Stimulated activated CD8-positive, alpha-beta memory T cell treated with anti-CD3 and anti-CD28 coated beads, Interleukin-4, amount 100 ng/mL, for 24 hours (primary cell): ENCODE data around the gene HNF1B.

Experiments
- DNase-seq: peaks from one replicate; pipeline ENCODE4 v3.0.0-alpha.2; 2020; ENCODE audit warnings: low read depth

Gene HNF1B

DNA sequence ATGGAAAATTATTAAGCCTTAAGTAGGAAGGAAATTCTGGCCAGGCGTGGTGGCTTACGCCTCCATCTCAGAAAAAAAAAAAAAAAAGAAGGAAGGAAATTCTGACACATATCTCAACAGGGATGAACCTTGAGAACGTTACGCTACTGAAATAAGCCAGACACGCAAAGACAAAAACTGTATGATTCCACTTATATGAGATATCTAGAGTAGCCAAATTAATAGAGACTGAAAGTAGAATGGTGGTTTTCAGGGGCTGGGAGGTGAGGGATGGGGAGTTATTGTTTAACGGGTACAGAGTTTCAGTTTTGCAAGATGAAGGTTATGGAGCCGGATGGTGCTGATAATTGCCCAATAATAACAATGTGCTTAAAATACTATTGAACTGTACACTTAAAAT is 16.2 kb upstream of the HNF1B start:
- DNase-seq, result no peak

DNA sequence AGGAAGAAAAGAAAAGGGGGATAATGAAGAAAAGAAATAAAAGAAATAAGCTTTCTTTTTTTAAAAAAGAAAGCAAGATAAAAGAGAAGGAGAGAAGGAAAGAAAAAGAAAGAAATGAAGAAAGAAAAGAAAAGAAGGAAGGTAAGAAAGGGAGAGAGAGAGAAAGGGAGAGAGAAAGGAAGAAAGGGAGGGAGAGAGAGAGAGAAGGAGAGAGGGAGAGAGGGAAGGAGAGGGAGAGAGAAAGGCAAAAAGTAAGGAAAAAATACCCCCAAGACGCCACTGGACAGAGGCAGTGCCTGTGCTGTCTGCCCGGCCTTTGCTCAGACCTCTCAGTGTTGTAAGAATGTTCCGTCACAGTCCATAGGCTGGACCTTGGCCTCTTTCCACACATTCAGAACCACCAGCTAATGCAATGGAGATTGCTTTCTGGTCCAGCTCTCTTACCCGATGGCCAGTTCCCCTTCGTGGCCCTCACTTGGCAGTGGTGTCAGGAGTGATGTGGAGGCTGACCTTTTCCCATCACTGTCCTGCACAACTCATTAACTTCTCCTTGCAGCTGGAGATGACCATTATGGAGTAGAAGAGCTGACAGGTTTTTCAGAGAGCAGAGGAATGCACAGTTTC is 14.3 kb upstream of the HNF1B start:
- DNase-seq, result no peak

DNA sequence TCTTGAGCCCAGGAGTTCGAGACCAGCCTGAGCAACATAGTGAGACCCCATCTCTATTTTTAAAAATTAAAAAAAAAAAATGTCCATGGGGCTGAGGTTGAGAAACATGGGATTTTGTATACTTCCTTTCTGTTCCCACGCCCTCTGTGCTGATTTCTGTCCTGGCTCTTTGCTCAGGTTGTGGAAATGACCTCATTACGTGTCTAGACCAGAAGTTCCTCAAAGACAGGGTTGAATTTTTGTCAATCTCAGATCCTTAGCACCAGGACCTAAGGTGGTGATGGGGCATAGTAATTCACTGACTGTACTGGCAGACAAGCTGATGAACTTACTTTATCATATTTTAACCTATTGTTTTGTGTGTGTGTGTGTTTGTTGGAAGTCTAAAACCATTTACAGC is 11.2 kb upstream of the HNF1B start:
- no peak for DNase-seq

DNA sequence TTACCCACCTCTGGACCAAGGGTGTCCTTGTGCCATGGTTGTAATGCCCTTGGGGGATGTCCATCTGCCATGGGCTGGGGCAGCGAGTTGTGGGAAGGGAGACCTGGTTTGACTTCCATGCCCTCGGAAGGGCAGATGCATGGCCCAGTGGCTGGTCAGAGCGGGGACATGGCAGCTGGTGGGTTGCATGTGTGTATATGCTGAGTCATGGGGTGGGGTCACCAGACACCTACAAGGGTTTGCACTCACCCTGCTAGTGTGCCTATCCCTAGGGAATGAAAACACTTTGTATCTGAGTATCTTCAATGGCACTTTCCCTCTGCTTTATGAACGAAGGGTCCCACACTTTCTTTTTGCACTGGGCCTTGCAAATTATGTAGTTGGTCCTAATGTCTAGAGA is 10.6 kb upstream of the HNF1B start:
- DNase-seq, result no peak

DNA sequence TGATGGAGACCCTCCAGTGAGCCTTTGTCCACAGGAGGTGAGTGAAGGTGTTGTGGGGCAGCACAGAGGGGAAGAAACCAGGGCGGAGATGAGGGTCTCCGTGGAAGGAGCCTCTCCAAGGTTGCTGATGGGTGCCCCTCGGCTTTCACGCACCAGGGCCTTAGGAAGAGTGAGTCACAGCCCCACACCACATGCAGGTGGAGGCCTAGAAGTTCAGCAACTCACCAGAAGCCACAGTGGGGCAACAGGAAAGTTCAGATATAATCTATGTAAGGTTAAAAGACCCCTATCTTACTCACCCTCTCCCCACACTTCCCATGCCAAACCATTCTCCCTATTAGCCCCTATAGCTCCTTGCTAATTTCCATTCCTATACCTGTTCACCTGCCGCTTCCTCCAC is 9.5 kb upstream of the HNF1B start:
- DNase-seq, result no peak

DNA sequence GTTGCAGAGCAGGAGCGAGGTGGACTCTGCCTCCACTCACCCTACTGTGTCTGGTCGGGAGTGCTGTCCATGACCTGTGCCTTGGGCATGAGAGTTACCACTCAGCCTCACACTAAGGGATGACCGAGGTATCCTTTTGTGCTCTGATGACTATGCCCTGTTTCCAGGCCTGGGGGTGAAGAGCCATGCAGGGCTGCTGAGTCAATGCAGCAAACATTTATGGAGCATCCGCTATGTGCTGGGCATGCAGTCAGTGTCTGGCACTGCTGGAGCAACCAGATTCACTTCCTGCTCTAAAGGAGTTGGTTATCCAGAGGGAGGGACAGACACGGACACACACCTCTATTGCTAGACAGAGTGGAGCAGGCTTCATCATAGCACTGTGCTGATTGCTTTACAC is 7.6 kb upstream of the HNF1B start:
- no peak for DNase-seq

DNA sequence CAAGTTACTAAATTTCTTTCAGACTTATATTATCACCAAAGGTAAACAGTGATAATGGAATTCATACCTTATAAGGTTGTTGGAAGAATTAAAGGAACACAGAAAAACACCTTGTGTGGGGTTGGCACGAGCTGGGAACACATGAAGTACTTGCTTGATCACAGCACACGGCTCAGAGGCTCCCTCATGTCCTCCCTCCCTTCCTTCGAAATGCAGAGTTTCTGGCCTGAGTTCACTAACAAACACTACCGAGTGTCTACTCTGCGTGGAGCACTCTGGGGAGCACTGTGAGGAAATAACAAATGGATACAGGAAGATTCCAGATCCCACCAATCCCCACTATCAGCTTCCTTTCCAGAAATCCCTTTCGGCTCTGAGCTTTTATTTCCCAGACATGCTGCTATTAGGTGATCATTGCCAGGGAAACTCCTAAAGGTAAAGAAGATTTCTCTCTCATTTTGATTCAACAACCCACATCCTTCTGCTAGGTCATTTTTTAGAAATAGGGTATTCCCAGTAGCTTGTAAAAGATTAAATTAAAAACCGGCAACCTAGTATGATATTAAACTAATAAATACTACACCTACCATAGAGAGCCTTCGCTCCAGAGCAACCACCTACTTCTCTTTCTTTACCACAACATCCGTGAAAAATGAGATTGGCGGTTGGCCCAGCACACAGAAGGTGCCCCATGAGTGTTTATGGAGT is 6.1 kb upstream of the HNF1B start:
- no peak for DNase-seq

DNA sequence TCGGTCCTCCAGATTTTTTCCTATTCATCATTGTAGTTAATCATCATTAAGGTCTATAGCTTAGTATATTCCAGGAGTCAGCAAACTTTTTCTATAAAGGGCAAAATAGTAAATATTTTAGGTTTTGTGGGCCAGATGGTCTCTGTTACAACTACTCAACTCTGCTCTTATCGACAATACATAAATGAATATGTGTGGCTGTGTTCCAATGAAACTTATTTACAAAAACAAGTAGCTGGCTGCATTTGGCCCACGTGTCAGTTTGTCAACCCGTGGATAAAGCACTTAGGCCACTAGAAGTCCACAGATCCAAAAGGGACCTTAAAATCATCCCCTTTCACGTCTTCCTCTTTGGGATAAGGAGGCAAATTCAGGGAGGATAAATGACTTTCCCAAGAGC is 5.4 kb upstream of the HNF1B start:
- no peak for DNase-seq

DNA sequence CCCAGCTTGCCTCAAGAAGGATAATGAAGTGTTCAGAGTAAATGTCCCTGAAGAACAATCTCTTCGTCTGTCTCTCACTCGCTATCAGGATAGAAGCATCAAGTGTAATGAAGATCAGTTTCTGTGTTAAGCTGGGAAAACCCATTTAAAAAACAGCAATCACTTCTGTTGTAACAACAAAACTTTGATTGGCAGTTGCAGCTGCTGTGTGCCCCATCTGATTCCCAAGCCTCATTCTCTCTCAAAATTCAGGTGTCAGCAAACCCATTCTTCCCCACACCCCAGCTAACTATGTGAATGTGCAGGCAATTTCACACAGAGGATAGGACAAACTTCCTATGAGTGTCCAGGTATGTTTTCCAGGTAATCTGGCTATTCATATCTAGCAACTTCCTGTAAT is 2.4 kb upstream of the HNF1B start:
- no peak for DNase-seq

DNA sequence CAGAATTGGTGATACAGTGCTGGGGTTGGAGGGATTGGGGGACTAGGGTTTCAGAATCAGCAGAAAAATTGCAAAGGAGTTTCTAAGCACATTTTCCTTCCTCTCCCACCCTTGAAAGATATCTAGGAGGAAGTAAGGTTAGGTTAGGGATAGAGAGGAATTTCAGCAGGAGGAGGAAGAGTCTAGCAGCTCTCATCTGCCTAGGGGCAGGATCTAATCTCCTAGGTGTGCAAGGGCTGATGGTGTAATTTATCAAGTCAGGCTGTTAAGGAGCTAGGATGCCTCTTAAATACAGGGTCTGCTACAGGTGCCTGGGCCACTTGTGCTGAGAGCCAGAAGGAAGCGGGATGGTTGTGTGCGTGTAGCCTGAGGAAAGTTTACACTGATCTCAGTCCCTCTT is 1.8 kb upstream of the HNF1B start:
- no peak for DNase-seq

DNA sequence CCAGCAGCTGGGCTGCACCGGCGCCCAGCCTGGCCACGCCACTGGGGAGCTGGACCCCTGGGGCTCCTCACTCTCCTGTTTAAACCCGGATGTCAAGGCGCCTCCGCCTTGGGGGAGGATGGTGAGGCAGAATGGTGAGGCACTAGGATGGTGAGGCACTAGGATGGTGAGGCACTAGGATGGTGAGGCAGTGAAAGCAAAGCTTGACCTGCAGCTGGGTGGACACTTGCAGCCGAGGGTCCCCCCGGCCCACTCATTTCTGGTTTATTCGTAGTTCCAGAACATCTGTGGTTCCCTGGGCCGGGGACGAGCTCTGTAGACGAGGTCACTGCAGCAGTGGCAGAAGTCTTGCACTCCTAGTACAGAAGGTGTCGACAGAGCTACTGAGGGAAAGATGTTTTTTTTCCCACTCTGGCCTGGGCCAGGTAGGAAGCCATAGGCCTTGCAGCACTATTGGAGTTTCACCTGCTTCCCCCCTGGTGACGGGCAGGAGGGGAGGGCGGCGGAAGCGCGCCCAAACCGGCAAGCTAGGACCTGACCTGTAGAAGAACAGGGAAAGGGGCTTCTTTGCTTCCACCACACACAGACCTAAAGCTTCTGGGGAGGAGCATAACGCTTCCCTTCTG is 1.1 kb upstream of the HNF1B start:
- DNase-seq, result no peak

DNA sequence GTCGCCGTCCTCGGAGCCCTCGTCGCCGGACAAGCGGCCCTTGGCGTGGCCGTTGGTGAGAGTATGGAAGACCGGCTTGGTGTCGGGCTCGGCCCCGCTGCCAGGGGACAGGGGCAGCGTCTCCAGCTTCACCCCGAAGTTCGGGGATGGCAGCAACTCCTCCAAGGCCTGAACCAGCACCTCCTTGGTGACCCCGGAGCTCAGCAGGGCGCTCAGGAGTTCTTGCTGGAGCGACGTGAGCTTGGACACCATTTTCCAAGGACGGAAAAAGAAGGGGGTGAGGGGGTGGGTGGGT is 279 bp downstream of the HNF1B start:
- DNase-seq, result no peak

DNA sequence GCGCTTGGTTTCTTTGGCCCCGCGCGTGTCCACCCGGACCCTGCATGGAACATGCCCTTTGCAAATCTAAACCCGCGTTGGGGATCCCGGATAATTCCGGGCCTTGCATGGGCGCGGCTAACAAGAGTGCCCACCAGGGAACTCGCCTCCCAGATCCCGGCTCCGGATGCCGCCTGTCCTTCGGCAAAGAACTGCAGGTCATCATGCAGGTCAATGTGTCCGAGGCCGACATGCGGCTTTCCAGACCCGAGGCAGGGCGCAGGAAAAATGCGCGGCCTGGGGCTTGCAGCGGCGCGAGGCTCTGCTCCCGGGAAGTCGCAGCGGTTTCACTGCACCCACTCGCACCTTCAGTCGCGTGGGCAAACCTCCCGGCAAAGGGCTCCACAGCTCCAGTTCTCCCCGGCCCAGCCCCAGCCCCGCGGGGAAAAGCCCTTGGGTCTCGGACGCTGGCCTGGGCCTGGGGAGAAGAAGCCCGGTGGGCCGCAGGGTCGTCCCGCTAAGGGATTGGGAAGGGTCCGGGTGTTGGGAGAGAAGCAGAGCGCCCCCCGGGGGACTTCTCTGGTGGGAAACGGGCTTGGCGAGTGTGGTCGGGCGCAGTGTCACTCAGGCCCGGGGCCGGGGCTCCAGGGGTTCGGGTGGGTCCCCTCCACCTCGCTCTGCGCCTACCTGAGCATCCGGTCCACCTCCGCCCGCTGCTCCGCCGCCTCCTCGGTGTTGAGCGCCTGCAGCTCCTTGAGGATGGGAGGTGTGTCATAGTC is 805 bp downstream of the HNF1B start:
- no peak for DNase-seq

DNA sequence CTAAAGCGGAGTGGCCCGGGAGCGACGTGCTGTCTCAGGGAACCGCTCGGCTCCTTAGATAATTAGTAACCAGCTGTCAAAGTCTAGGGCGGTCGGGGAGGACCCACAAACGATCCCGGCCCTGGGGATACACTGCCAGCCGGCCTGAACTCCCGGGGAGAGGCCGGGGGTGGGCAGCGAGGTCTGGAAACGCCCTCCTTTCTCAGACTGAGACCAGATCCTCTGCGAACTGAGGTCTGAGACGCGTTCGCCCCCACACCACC is 1.3 kb downstream of the HNF1B start:
- DNase-seq, result no peak

DNA sequence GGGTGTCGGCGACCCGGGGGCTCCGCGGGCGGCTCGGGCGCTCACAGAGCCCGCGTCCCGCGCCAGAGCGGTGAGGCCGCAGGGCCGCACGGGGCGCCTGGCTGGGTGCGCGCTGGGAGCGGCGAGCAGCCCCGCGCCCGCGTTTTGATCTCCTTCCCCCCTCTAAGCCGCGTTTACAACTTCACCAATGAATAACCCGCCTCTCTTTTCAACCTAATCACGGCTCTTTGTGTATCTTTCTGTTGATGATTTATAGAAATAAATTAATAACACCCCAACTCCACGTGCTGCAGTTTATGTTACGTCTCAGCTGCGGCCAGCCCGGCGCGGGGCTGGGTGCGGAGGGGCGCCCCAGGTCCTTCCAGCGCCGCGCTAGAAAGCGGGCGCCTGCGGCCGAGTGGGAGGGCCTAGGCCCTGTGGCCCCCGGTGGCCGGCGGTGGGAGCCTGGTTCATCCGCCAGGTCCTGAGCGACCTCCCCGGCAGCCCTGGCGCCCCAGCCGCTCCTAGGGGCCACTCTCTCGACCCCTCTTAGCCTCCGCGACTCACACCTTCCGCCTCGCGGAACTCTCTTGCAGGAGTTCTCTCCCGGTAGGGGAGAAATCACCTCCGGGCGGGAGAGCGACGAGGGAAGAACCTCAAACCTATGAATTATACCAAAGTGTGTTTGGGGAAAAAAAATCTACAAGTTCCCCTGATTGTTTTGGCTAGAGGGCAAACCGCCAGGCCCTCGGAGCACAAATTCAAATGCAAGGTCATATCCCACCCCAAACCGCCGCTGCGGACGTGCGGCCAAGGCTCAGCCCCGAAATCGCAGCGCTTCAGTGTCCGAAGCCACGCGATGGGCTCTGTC is 1.9 kb downstream of the HNF1B start:
- DNase-seq, result no peak

DNA sequence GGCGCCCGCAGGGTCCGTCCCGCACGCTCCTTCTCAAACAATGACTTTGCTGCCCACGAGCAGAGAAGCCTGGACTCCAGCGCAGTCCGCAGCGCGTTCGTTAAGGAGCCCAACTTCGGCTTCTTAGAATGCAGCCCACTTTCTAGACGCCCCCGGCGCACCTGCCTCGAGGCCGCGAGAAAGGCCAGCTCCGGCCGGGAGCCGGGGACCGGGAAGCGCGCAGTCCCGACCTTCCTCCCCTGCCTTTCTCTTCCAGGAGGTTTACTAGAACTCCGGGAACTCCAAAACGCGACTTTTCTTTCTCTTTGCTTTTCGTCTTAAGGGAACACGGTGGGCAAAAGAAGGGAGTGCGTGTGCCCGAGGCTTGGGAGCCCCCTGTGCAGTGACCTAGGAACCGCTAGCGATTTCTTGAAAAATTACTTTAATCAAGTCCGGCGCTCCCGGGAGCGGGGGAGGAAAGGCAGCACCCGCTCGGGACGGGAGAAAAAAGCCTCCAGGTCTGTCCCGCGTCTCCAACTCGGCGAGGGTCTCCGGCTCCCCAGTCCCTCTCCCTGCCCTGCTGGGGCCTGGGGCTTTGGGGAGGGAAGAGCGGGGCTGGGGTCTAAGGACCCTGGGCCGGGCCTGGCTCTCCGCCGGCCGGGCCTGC is 2.6 kb downstream of the HNF1B start:
- no peak for DNase-seq

DNA sequence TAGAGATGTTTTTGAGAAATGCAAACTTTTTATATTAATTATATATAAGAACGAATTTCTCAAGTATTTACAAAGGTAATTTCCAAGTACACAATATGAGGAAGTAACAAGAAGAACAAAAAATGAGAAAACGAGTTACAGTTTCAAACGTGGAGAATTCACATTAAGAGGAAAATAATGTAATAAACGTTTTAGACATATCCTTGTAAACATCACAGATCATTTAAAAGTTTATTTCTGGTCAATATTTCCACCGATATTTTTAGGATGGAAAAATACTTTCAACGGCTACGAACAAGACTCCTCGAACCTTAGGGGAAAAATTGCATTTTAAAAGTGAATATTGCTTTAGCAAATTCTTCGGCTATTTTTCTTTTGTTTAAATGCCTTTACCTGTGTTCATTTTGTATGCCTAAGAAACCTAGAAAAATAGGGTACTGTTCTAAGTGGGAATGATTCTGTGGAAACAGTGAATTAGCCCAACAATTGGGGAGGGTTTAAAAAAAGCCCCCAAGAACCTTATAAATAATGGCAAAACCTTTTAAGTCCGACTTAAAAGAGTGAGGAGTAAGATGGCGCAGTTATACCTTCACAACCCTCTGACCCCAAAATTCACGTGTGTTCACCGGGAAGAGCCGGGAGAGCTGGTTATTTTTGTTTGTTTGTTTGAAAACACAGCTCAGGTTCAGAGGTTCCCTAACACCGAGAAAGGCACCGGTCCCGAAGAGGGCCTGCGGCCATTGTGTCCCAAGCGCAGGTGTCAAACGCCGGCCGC is 3.3 kb downstream of the HNF1B start:
- DNase-seq, result no peak

DNA sequence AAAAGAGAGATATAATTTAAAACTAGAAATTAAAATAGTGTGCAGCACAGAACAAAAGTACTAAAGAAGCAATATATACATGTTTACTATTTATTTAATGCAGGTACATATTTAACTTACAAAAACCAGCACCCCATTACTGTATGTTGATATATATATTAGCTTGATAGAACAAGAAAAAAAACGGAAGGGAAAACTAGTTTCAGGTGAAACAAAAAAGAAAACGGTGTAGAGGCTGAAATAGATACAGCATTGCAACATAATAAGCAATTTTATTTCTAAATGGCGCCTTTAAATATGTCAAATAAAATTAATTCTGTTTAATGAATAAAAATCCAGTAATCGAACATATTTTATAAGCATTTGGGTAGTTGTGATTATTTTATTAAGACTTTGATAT is 3.9 kb downstream of the HNF1B start:
- no peak for DNase-seq

DNA sequence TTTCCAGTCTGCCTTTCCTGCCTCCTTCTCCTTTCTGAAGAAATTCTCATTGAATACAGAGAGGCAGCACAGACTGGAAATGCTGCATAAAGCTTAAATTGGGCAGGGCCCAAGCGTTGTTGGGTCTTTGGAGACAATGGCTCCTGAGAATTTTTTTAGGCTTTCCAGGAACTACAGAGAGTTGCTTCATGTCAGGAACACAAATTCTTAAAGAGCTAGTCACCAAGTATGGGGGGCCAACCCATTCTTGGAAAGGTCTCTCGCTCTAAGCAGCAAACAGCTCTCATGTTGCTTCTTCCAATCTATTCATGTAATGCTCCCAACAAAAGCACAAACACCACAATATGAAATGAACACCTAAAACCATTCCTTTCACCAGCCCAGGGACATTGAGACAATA is 6.9 kb downstream of the HNF1B start:
- DNase-seq, result no peak

DNA sequence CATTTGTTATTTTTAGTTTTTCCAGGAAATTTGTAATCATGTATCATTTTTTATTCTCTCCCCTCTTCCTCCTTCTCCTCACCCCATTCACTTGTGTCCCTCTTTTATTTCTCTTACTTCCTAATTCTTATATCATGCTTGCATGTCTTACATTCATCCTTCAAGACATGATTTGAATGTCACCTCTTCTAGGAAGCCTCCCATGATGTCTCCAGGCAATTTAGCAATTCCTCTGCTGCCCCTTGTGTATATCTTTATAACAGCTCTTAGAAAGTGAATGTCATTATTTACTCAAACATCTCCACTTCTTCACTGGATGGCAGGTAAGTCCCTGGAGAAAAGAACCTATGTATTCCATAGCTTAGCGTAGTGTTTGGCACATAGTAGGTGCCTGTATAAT is 7.8 kb downstream of the HNF1B start:
- no peak for DNase-seq

DNA sequence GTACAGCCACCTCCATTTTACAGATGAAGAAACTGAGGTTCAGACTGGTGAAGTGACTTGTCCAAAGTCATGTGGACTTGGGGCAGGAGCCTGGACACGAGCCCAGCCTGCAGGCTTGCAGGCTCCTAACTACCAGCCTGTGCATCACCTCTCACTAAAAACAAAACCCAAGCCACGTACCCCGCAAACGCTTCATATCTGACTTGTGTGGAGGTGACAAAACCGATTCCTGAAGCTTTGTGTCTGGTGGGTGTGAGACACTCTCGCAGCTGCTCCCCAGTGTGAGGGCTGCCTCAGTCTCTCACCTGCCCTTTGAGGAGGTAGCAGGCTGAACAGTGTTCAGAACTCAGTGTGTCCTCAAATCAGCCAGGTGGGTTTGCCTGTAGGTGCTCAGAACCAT is 8.4 kb downstream of the HNF1B start:
- DNase-seq, result no peak
